Measurements from ENCODE around the gene NTF4.
"Not testable (repeated sequence)": the region's sequence is repeated elsewhere in the genome, so short reads cannot be mapped to it uniquely, and the experiment has no call there.

Gene NTF4

GRCh38 chr19:49086296-49086695 lies 21.7 kb upstream of the NTF4 start:
- DNase-seq = no peak

DNA sequence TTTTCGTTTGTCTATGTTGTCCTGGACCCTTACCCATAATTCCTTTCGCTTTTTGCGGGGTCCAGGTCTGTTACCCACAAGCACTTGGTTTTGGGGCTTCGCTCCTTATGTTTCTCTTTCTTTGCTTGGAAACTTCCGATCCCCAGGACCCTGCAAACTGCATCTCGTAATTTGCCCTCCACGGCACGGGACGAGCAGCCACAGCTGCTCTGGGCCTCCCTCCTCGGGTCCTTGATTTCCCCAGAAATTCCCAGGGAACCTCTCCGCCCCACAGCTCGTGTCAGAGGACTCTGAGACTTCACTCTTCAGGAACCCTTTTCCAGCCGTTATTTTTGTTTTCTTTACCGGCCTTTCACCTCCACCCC lies 21.2 kb upstream of the NTF4 start:
- DNase-seq = no peak

DNA sequence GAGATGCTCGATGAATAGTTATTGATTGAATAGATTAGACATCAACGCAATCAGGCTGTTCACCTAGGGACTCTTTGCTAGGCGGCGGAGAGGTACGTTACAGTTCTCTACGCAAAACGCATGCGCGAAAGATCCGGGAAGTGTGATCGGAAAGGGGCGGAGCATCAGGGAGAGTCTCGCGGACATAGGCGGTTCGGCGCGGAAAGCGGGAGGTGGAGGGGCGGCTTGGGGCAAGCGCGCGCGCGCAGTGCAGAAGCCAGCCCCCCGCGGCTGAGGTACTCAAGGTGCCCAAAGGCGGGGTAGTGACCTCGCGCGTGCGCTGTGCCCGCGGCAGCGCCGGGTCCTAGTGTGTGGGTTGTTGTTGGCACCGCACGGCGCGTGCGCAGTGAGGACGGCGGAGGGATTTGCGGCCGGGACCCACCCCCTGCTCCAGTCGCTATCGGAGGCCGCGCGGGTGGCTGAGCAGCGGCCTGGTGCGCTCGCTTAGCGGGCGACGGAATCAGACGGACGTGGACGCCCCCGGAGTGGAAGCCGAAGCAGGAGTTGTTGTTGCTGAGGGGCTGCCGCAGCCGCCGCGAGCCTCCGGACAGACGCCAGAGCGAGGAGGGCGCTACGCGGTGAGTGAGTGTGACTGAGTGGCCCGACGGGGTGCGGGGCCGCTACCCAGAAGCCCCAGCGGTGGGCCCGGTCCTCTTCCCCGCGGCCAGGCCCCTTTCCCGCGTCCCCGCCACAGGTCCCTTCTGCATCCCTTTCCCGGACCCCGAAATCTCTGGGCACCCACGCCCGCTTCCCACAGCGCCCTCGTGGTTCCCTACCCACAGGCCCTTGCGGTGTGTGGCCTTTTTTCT lies 20.6 kb upstream of the NTF4 start, which contains the start of gene SNRNP70:
Gene SNRNP70, plus strand, starts transcription at position 432 of the 848 bp plus-strand sequence. CDS start 964 bp downstream, outside the sequence.
- peak; percentile 99 for DNase-seq

GRCh38 chr19:49084206-49085019 lies 19.8 kb upstream of the NTF4 start:
- no peak for DNase-seq

DNA sequence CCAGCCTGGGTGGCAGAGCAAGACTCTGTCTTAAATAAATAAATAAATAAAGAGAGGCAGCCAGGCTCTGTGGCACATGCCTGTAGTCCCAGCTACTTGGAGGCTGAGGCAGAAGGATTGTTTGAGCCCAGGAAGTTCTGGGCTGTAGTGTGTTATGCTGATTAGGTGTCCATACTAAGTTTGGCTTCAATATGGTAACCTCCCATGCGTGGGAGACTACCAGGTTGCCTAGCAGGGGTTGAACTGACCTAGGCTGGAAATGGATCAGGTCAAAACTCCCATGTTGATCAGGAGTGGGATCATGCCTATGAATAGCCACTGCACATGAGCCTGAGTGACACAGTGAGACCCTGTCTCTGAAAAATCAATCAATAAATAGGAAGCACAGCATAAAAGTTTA lies 16.7 kb upstream of the NTF4 start:
- no peak for DNase-seq

- no peak for DNase-seq
These were observed 15.8 kb upstream of the NTF4 start for GRCh38 chr19:49080392-49080791.

- DNase-seq = peak; percentile 27
These were observed 10.3 kb upstream of the NTF4 start for GRCh38 chr19:49074869-49075268.

DNA sequence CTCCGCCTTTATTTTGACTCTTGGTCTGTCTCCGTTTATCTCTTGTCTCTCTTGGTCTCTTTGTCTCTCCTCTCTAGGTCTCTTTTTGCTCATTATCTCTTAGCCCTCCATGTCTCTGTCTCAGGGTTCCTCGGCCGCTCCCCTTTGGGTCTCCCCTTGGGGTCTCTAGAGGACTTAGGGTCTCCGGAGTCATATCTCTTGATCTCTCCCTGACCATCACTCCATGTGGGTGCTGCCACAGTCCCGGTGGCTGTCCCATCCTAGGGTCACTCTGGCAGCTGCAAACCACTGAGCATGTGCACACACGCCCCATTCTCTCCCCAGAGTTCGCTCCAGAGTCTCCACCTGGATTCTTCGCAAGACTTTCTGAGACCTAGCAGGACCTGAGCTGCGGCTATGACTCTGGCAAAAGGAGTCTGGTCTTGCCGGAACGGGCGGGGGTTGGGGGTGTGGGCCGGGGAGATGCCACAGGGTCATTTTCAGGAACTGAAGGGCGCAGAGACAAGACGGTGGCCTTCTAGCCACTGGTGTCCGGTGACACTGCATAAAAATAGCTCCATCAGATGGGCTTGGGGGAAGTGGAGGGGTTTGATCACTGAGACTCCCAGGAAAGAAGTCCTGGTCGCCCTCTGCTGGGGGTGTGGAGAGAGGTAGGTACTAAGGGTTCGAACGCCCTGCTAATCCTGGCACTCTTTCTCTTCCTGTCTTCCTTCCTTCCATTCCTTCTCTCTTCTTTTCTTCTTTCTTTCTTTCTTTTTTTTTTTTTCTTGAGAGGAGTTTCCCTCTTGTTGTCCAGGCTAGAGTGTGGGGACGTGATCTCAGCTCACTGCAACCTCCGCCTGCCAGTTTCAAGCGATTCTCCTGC lies 9.1 kb upstream of the NTF4 start:
- DNase-seq = no peak

DNA sequence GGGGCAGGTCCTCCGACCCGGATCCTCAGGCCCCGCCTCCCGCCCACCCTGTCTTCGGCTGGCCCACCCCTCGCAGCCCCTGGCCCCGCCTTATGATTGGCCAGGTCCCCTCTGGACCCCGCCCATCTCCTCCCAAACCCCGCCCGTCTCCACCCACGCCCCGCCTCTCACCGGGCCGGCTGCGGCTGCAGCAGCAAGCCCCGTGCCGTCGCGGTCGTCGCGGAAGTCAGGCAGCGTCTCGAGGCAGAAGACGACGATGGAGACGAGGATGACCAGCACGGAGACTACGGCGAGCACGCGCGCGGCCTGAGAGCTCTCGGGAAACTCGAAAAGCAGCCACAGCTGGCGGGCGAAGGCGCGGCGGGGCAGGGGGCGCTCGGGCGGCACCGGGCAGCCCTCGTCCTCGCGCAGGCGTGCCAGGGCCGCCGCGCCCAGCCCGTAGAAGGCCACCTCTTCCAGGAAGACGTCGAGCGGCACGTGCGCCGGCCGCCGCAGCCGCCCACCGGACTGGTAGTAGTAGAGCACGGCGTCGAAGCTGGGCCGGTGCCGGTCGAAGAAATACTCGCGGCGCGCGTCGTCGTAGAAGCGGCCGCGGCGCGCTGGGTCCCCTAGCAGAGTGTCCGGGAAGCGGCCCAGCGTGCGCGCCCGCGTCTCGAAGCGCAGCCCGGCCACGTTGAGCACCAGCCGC lies 7.4 kb upstream of the NTF4 start:
- no peak for DNase-seq

GRCh38 chr19:49070416-49070815 lies 5.8 kb upstream of the NTF4 start:
- no peak for DNase-seq

DNA sequence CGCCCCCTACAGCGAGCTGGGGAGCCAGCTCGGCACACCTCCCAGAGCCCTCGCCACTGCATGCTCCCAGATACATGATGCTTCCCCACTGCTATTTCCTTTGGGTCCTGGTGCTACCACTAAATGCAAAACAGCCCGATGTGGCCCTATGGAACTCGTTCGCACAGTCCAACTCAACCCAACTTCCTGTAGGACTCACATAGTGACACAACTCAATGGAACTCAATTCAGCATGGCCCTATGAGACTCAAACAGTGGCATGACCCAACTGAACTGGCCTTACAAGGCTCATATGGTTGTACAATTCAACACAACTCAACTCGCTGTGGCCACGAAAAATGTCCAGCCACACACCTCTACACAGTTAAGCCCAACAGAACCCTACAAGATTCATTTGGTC lies 4.4 kb upstream of the NTF4 start:
- DNase-seq = no peak

GRCh38 chr19:49067554-49067953 lies 2.9 kb upstream of the NTF4 start:
- DNase-seq = no peak

DNA sequence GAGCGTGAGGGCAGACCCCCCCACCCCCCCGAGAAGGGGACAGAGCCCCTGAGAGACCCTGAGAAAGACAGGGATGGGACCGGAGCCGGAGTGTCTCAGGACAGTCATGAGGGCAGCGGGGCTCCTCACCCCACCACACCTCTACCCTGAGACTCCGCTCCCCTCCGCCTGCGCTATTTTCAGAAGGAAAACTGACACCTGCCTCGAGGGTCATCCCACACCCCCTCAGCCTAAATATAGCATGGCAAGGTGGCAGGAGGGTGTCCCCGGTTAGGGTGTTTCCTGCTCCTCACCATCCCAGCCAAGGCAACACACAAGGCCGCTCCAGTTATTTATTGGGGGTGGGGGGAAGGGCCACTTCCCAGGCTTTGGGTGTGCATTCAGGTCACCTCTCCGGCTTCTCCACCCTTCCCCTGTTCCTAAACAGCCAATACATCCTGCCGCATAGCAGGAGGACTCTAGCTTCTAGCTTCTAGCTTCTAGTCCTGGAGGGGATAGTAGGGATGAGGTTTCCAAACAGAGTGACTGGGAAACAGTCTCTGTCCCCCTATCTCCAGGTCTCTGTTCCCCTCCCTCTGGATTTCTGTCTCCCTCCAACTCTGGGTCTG lies 1.4 kb upstream of the NTF4 start:
- DNase-seq = no peak

- DNase-seq = no peak
These were observed 489 bp downstream of the NTF4 start for GRCh38 chr19:49064029-49064629.

GRCh38 chr19:49061445-49061844 lies 3.2 kb downstream of the NTF4 start:
- DNase-seq = no peak

DNA sequence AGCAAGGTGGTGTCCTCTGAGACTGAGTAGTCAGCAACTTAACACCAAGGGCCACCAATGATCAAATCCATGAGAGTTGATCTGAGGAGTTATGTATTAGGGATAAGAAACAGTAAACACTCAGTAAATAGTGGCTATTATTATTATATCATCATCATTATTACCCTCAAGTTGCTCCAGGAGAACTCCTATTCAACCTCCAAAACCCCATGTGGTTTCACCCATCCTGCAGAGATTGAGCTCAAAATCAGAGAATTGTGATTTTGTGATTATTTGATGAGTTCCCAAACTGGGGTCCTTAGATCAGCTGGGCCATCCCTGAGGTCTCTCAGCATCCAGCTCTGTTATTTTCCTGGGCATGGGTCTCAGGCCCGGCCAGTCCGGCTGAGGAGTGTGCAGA lies 3.6 kb downstream of the NTF4 start:
- DNase-seq = no peak

GRCh38 chr19:49059053-49059452 lies 5.6 kb downstream of the NTF4 start:
- DNase-seq = no peak

DNA sequence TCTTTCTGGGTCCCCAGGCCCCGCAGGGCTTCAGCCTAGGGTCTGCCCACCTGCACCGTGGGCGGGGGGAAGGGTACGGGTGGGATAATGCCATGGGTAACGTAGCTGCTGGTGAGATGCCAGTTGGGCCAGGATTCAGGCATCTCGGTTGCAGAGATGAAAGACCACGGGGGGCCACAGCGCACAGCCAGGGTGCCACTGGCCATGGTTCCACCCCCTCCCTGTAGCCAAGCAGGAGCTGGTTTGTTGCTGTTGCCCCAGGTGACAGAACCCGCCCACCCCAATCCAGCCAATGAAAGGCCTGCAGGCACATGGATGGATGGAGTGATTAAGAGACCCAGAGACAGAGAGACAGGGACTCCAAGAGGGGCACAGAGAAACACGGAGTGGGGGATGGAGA lies 6.1 kb downstream of the NTF4 start:
- DNase-seq = no peak

GRCh38 chr19:49057636-49058234 lies 6.9 kb downstream of the NTF4 start, which contains the start of gene CGB7:
CGB7 (minus strand) TSS chr19:49057749; CDS start chr19:49055375, 2,374 bp downstream.
- peak; percentile 34 for DNase-seq

DNA sequence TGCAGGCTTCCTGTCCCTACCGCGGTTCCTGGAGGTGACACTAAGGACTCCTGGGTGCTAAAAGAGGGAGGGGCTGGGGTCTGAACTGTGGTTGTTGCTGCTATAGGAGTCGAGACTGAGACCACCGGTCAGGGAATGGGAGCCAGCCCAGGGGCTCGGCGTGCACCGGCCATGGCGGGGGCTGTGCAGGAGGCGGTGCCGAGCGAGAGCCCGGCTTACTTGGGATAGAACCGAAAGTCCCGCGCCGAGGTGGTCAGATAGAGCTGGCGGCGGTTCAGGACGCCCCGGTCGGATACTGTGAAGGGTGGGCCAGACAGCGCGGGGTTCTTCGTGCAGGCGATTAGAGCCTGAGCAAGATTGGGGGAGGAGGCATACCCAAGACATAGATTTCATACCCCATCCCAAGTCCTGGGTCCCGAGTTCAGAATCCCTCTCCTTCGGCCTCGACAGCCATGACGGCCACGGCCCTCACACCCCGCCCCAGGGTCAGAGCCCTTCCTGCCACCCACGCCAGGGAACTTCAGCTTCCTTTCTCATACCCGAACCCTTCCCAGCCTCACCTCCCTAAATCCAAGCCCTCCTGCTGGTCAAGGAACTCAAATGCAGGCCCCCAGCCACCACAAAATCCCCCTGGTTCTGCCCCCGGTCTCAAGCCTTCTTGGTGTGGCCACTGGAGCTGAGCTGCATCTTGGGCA lies 7.6 kb downstream of the NTF4 start:
- DNase-seq = not testable (repeated sequence)
